Neural cell (in vitro differentiated cells): Measurements from ENCODE around the gene PCDHGA8.

Source experiments
- CTCF ChIP-seq: fragments of 450-650 bp; IDR thresholded peaks from 2 replicates; pipeline ENCODE4 v1.5.1; 2014; ENCODE audit warnings: antibody characterized with exemption, mild to moderate bottlenecking, moderate library complexity; ENCODE audit not compliant: poor library complexity, severe bottlenecking
- EP300 ChIP-seq: fragments of 450-650 bp; conservative IDR thresholded peaks from 2 replicates; pipeline ENCODE4 v1.6.1; 2014; ENCODE audit warnings: antibody characterized with exemption, mild to moderate bottlenecking, moderate library complexity; ENCODE audit not compliant: poor library complexity, severe bottlenecking
- POLR2AphosphoS5 ChIP-seq: IDR thresholded peaks from 2 replicates; pipeline ENCODE4 v1.6.1; 2012
- TF ChIP-seq, protein P1 (sequence below): IDR thresholded peaks from 2 replicates; pipeline ENCODE4 v1.6.1; 2012; ENCODE audit warnings: borderline replicate concordance

DNA sequence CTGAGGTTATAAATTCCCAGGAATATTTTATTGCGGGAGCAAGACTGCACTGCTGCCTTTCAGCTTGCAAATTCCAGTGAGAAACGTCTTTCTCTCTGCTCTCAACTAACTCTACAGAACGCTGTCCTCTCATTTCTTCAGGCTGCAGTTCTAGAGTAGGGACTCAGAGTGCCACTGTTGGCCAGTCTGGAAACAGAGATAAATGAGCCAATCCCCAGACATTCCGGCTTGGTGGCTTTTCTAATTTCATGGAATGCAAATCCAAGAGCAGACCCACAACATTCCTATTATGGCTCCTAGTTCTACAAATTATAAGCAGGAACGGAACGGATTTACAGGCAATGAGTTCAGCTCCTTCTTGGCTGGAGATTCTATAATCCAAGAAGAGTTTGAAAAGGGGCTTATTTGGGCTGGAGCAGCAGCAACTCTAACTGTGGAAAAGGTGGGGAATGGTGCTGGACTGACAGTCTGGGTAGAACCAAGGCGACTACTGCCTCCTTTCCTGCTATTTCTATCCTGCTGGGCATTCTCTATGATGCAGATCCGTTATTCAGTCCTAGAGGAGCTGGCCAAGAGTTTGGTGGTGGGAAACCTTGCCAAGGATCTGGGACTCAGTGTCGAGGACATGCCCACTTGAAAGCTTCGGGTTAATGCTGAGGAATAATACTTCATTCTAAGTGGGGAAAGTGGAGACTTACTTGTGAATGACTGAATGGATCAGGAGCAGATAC, 47.1 kb downstream of the PCDHGA8 start:
- TF ChIP-seq CTCF = no peak
- TF ChIP-seq EP300 = no peak
- TF ChIP-seq, protein P1, sequence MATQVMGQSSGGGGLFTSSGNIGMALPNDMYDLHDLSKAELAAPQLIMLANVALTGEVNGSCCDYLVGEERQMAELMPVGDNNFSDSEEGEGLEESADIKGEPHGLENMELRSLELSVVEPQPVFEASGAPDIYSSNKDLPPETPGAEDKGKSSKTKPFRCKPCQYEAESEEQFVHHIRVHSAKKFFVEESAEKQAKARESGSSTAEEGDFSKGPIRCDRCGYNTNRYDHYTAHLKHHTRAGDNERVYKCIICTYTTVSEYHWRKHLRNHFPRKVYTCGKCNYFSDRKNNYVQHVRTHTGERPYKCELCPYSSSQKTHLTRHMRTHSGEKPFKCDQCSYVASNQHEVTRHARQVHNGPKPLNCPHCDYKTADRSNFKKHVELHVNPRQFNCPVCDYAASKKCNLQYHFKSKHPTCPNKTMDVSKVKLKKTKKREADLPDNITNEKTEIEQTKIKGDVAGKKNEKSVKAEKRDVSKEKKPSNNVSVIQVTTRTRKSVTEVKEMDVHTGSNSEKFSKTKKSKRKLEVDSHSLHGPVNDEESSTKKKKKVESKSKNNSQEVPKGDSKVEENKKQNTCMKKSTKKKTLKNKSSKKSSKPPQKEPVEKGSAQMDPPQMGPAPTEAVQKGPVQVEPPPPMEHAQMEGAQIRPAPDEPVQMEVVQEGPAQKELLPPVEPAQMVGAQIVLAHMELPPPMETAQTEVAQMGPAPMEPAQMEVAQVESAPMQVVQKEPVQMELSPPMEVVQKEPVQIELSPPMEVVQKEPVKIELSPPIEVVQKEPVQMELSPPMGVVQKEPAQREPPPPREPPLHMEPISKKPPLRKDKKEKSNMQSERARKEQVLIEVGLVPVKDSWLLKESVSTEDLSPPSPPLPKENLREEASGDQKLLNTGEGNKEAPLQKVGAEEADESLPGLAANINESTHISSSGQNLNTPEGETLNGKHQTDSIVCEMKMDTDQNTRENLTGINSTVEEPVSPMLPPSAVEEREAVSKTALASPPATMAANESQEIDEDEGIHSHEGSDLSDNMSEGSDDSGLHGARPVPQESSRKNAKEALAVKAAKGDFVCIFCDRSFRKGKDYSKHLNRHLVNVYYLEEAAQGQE = no peak
- TF ChIP-seq POLR2AphosphoS5 = no peak
